Liver (tissue), 3 donors: ENCODE data around the gene VWCE.

ENCODE experiments used
- CTCF ChIP-seq: fragments of 150-350 bp; IDR thresholded peaks from 2 replicates; pipeline ENCODE4 v1.5.1; 2017; ENCODE audit warnings: improper control_type of control experiment, low read depth, low read length; ENCODE audit not compliant: missing input control
- GABPA ChIP-seq, 2 donors: IDR thresholded peaks in 1 of 2; conservative IDR thresholded peaks in 1 of 2; 2 replicates each; pipeline ENCODE4 v1.6.1; 2016; ENCODE audit warnings: antibody characterized with exemption in 2 of 2, mild to moderate bottlenecking in 1 of 2, moderate library complexity in 1 of 2
- HNF4G ChIP-seq: IDR thresholded peaks from 2 replicates; pipeline ENCODE4 v1.6.1; 2016; ENCODE audit warnings: antibody characterized with exemption
- MAX ChIP-seq: IDR thresholded peaks from 2 replicates; pipeline ENCODE4 v1.6.1; 2016; ENCODE audit warnings: antibody characterized with exemption
- RAD21 ChIP-seq, 2 donors: IDR thresholded peaks; 2 replicates each; pipeline ENCODE4 v1.6.1; 2016; ENCODE audit warnings: antibody characterized with exemption in 2 of 2, mild to moderate bottlenecking in 2 of 2
- REST ChIP-seq: IDR thresholded peaks from 2 replicates; pipeline ENCODE4 v1.6.1; 2016; ENCODE audit warnings: antibody characterized with exemption, mild to moderate bottlenecking
- RXRA ChIP-seq, 2 donors: IDR thresholded peaks; 2 replicates each; pipeline ENCODE4 v1.6.1; 2017 to 2018; ENCODE audit warnings: antibody characterized with exemption in 2 of 2, mild to moderate bottlenecking in 1 of 2
- SP1 ChIP-seq: IDR thresholded peaks from 2 replicates; pipeline ENCODE4 v1.6.1; 2018; ENCODE audit warnings: antibody characterized with exemption, mild to moderate bottlenecking
- ZBTB33 ChIP-seq: IDR thresholded peaks from 2 replicates; pipeline ENCODE4 v1.6.1; 2016; ENCODE audit warnings: antibody characterized with exemption
- donor health status: healthy.
- donor health status: healthy.

GRCh38 chr11:61310749-61311148 is 15.6 kb upstream of the VWCE start:
- TF ChIP-seq RAD21 (IDR thresholded peaks at IDR 0.05) (no peak), CTCF (no peak), MAX (no peak), GABPA (IDR thresholded peaks at IDR 0.05 in 1 of 2, conservative IDR thresholded peaks at IDR 0.05 in 1 of 2) (no peak), ZBTB33 (no peak), SP1 (no peak), HNF4G (no peak), RXRA (IDR thresholded peaks at IDR 0.05) (no peak), REST (no peak)
